NCI-H2029 (cell line): ENCODE measurements around the gene DNAJC21.
"Not testable (repeated sequence)": the region's sequence is repeated elsewhere in the genome, so short reads cannot be mapped to it uniquely, and the experiment has no call there.

Experiments used
- DNase-seq: peaks from one replicate; lab custom pipeline; 2025; lab: John Stamatoyannopoulos, UW

Gene DNAJC21

GRCh38 chr5:34923694-34924461 is 5.5 kb upstream of the DNAJC21 start:
- no peak for DNase-seq

GRCh38 chr5:34924462-34924765 is 4.9 kb upstream of the DNAJC21 start:
- no peak for DNase-seq

DNA sequence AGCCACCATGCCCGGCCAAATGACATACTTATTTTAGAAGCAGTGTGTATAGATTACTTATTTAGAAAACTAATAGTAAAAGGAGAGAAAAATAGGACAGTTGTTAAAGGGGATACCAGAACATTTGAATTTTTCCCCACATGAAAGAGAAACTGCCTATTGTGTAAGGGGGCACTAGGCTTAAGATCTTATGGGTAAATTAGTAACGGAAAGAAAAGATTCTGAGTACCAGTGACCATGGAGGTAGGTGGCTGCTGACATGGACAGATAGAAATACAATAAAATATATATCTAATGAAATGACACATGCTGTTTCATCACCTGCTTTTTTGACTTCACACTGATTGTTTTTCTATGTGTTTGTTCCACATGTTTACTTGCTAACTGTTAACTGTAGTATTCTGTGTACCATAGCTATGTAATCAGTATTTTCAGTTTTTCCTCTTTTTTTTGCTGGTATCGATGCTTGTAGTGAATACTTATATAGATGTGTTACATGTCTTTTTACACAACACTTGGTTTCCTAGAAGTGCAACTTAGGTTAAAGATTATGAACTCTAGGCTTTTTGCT is 3.0 kb upstream of the DNAJC21 start:
- no peak for DNase-seq

- DNase-seq = no peak
Observed at GRCh38 chr5:34927785-34928184, 1.6 kb upstream of the DNAJC21 start.

GRCh38 chr5:34928267-34928666 is 1.1 kb upstream of the DNAJC21 start:
- no peak for DNase-seq

- DNase-seq = peak; percentile 61
Observed at GRCh38 chr5:34929720-34930461, 532 bp downstream of the DNAJC21 start.

- DNase-seq = no peak
Observed at GRCh38 chr5:34930462-34930844, 1.1 kb downstream of the DNAJC21 start.

DNA sequence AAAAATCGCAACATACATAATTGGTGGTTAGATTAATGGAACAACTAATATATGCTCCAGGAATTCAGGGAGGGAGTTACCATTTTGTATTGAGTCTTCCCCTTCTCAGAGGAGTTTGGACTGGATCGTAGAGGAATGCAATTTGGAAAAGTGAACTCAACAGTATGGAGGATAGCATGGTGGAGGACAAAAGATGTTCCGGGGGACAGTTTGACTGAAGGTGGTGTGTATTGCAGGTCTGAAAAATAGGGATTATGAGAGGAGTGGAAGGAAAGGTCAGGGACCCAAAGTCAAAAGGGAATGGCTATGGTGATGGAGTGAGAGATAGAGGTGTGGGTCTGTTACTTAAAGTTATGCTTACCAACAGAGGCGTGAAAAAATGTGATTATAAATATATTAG is 1.5 kb downstream of the DNAJC21 start:
- DNase-seq = no peak

GRCh38 chr5:34932947-34933346 is 3.6 kb downstream of the DNAJC21 start:
- DNase-seq = no peak

GRCh38 chr5:34941936-34942335 is 12.6 kb downstream of the DNAJC21 start:
- no peak for DNase-seq

GRCh38 chr5:34944044-34944443 is 14.7 kb downstream of the DNAJC21 start:
- no peak for DNase-seq

DNA sequence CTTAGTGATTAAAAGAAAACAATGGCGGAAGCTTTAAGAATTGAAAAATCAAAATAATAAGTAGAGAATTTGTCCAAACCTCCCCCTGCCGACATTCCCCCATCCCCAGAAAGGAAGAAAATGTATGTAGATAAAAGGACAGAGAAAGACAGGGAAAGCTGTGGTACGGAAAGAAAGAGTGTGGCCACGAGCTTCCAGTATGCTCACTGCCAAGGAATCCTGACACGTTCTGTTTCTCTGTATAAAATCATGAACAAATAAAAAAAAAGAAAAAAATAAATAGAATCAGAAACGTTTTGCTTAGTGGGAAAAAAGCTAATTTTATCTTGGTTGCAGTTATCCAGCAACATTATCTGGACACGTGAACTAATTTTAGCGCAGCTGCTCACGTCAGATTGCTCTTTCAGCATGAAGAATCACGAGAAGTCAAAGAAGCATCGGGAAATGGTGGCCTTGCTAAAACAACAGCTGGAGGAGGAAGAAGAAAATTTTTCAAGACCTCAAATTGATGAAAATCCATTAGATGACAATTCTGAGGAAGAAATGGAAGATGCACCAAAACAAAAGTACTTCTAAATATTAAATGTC is 15.2 kb downstream of the DNAJC21 start:
- no peak for DNase-seq

GRCh38 chr5:34957321-34957720 is 28.0 kb downstream of the DNAJC21 start:
- no peak for DNase-seq

DNA sequence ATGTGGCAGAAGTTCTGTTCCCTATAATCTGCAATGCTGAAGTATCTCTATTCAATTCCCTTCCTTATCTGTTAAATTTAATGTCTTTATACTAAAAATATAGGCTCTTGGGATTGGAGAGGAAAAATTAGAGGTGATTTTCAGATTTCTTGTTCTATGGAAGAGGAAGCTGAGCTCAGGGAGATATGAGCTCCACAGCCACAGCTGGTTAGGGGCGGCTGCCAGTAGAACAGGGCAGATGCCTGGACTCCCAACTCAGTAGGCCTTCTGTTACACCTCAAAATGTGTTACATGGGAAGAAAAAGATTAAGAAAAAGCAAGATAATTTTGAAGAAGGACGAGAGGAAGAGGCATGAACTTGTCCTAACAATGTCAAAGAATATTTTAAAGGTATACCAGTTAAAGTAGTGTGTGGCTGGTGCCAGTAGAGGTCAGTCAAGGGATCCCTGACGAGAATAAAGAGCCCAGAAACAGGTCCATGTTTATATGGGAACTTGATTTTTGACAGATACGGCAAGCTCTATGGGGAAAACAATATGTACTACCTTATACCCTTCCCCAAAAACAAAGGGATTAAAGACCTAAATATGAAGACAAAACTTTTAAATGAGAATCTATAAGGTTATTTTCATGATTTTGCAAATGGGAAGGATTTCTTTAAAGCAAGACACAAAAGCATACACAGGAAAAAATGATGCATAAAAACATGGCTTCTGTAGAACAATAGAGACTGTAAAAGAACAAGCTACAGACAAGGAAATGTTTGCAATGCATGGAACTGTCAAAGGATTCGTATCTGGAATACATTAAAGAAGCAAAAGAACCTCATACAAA is 28.7 kb downstream of the DNAJC21 start:
- DNase-seq = no peak

DNA sequence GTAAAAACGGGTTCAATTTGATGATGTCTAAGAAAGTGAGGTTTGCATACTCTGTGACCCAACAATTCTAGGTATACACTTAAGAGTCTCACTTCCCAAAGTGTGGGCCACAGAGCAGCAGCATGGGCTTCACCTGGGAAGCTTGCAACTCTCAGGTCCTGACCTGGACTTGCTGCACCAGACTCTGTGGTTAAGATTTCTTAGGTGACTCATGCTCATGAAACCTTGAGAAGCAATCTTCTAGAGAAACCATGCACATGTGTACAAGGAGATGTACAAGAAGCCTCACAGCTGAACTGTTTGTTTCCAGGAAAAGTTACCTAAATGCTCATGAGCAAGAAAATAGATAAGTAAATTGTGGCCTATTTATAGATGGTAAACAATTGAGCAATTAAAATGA is 30.0 kb downstream of the DNAJC21 start:
- no peak for DNase-seq

DNA sequence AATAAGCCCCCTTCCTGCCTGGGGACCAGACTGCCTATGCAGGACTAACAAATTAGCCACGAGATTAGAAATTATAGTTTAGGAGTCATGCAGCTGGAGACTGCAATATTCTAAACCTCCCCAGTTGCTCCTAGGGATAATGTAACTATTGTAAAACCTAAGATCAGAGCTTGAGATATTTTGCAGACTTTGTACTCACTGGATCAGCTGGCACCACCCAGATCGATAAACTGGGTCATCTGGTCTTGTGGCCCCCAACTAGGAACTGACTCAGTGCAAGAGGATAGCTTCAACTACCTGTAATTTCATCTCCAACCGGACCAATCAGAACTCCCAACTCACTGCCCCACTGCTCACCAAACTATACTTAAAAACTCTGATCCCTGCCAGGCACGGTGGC is 38.2 kb downstream of the DNAJC21 start:
- DNase-seq = no peak

DNA sequence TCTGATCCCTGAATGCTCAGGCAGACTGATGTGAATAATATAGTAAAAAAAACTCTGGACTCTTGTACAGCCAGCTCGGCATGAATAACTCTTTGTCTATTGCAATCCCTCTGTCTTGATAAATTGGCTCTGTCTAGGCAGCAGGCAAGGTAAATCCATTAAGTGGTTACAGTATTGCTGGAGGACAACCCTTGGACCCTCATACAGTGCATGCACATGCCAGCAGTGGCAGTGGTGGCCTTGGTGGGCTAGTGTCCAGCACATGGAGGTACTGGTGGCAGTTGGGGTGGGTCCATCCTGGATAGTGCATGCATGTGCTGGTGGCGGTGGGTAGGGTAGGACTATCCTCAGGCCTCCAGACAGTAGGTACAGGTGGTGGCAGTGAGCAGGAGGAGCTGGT is 38.9 kb downstream of the DNAJC21 start:
- no peak for DNase-seq

GRCh38 chr5:34970552-34970951 is 41.2 kb downstream of the DNAJC21 start:
- DNase-seq = no peak

DNA sequence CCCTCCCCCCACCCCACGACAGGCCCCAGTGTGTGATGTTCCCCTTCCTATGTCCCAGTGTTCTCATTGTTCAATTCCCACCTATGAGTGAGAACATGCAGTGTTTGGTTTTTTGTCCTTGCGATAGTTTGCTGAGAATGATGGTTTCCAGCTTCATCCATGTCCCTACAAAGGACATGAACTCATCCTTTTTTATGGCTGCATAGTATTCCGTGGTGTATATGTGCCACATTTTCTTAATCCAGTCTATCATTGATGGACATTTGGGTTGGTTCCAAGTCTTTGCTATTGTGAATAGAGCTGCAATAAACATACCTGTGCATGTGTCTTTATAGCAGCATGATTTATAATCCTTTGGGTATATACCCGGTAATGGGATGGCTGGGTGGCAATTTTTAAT is 42.3 kb downstream of the DNAJC21 start:
- DNase-seq = not testable (repeated sequence)

DNA sequence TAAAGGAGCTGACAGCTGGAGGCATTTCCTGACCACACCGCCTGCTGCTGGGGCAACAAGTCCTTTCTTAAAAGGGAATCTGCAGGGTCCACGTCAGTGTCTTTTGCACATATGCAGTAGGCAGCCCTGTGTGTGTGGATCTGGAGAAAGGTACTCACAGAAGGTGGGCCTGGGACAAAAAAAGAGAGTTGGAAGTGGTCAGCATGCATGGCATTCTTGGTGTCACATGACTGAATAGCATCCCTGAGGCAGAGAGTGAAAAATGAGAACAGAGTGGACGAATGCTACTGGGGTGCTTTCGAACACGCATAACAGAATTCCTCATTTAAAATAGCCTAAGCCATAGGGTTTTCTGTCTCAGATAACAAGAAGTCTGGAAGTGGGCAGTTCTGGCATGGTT is 47.0 kb downstream of the DNAJC21 start:
- no peak for DNase-seq

DNA sequence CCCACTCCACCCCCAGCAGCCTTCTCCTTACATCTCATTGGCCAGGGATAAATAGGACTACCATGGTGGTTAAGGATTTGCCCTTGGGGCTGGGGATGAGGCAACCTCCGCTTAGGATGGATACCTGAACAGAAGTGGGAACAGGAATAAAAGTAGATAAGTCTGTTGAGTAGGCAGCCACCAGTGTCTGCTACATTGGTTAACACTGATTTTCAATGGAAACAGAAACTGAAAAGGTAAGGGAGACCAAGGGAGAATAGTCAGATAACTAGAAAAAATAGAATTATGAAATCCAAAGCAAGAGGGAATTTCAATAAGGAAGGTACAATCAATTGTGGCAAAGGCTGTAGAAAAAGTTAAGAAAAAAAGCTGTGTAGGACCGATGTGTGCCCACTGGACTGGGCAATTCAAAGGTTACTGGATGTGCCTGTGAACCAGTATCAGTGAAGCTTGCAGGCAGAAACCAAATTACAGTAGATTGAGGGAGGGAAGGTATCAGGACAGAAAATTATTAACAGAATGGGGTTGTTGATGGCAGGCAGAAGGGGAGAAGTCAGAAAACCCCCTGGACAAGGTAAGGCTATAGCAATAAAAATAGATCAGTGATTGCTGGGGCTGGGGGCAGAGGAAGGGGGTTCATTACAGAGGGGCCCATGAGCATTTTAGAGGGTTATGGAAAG is 48.7 kb downstream of the DNAJC21 start:
- no peak for DNase-seq

DNA sequence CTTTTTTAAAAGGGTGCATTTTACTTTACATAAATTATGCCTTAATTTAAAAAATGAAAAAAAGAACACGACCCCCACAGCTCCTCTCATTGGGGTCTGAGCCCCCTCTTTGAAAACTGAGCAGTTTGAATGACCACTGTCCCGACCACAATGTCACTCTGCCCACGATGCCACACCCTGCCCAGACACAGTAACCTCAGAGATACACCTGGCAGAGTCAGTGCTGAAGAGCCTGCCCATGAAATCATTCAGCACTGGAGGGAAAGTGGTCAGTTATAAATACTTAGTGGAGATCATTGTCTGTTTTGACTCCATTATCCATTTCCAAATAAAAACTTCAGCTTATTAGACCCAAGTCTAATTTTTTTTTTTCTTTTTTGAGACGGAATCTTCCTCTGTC is 49.3 kb downstream of the DNAJC21 start:
- DNase-seq = no peak
